ENCODE measurements around the gene CCM2.

GRCh38 chr7:45017253-45017652, 17.3 kb downstream of the CCM2 start:
- TF ChIP-seq CTCF (IDR thresholded peaks at IDR 0.05): no peak
- TF ChIP-seq POLR2A (IDR thresholded peaks at IDR 0.05): no peak

Data from tibial nerve (tissue), 3 donors.